NB4 (cell line): ENCODE results near the gene HHATL.
A peak's percentile ranks its signal among the peaks of the same experiment; 100 is the strongest.

Experiments
- DNase-seq: peaks from one replicate; pipeline ENCODE4 v3.0.0; 2010; ENCODE audit warnings: low read depth
- H3K4me3 ChIP-seq: one replicate; pipeline ENCODE4 v1.5.1; 2011; ENCODE audit warnings: mild to moderate bottlenecking, low read depth, low read length, moderate library complexity
- CTCF ChIP-seq: IDR thresholded peaks from one replicate; pipeline ENCODE4 v1.5.1; 2012; ENCODE audit warnings: low read depth, low read length
- MAX ChIP-seq: IDR thresholded peaks from 2 replicates; pipeline ENCODE4 v1.6.1; 2011; ENCODE audit warnings: low read depth, low read length
- MYC ChIP-seq: IDR thresholded peaks from 2 replicates; pipeline ENCODE4 v1.6.1; 2011; ENCODE audit warnings: low read depth, low read length
- POLR2A ChIP-seq: IDR thresholded peaks from 2 replicates; pipeline ENCODE4 v1.6.1; 2011; ENCODE audit warnings: mild to moderate bottlenecking; ENCODE audit not compliant: insufficient read length; ENCODE audit errors: extremely low read depth

Gene HHATL

GRCh38 chr3:42653560-42654330, 48.9 kb downstream of the HHATL start, which contains the start of gene ZBTB47:
Gene ZBTB47 (plus strand): TSS chr3:42653697. CDS start chr3:42658356, 4,659 bp downstream.
- H3K4me3 ChIP-seq, result no peak within 1 kb of the TSS
- TF ChIP-seq CTCF (no peak), MAX (no peak), POLR2A (no peak), MYC (no peak)
- DNase-seq, result peak; percentile 58

GRCh38 chr3:42653303-42653559, 49.4 kb downstream of the HHATL start:
- no peak for TF ChIP-seq POLR2A
- TF ChIP-seq MAX, result no peak
- TF ChIP-seq CTCF, result no peak
- TF ChIP-seq MYC, result no peak
- no peak overlapping the region for H3K4me3 ChIP-seq
- DNase-seq, result no peak

- DNase-seq, result peak; percentile 86
- no peak for TF ChIP-seq CTCF
- no peak for TF ChIP-seq MAX
- TF ChIP-seq MYC, result no peak
- peak; percentile 72 for TF ChIP-seq POLR2A
- H3K4me3 ChIP-seq, result no peak overlapping the region
Measured at GRCh38 chr3:42652611-42653302, 49.8 kb downstream of the HHATL start.

- TF ChIP-seq MAX, result no peak
- no peak for DNase-seq
- H3K4me3 ChIP-seq, result no peak overlapping the region
Measured at GRCh38 chr3:42652251-42652610, 50.4 kb downstream of the HHATL start.

- TF ChIP-seq POLR2A (no peak), MYC (no peak), MAX (no peak), CTCF (no peak)
- no peak for DNase-seq
- H3K4me3 ChIP-seq, result no peak overlapping the region
Measured at GRCh38 chr3:42651248-42652091, 51.1 kb downstream of the HHATL start.
